HG03196 (cell line): ENCODE data around the gene LRRC56.
"Not testable (repeated sequence)": the region's sequence is repeated elsewhere in the genome, so short reads cannot be mapped to it uniquely, and the experiment has no call there.

ENCODE experiments used
- ATAC-seq: cut with Tn5 transposase; IDR thresholded peaks from one replicate; pipeline ENCODE4 v1.9.1; 2021; ENCODE audit not compliant: unreplicated experiment

The LRRC56 gene

GRCh38 chr11:573146-573759 lies 35.9 kb downstream of the LRRC56 start:
- no peak for ATAC-seq

DNA sequence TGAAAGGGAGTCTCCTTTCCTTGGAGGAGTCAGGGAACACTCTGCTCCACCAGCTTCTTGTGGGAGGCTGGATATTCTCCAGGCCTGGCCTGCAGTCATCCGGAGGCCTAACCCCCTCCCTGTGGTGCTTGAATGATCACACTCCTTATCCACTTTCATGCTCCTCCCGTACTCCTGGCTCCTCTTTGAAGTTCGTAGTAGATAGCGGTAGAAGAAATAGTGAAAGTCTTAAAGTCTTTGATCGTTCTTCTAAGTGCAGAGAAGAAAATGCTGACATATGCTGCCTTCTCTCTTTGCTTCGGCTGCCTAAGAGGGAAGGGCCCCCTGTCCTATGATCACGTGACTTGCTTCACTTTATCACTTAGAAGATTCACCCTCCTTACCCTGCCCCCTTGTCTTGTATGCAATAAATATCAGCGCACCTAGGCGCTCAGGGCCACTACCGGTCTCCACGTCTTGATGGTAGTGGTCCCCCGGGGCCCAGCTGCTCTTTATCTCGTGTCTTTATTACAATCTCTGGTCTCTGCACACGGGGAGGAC lies 36.8 kb downstream of the LRRC56 start:
- not testable (repeated sequence) for ATAC-seq

GRCh38 chr11:574632-575312 lies 37.4 kb downstream of the LRRC56 start:
- ATAC-seq, result no peak

GRCh38 chr11:575313-575995 lies 38.1 kb downstream of the LRRC56 start:
- peak; percentile 48 for ATAC-seq

- ATAC-seq, result peak; percentile 71
Measured at GRCh38 chr11:575996-576768, 38.9 kb downstream of the LRRC56 start, which contains the start of gene PHRF1. PHRF1 (plus strand) TSS chr11:576470; CDS start chr11:581513, 5,043 bp downstream.

- ATAC-seq, result no peak
Measured at GRCh38 chr11:576811-577610, 39.7 kb downstream of the LRRC56 start.

DNA sequence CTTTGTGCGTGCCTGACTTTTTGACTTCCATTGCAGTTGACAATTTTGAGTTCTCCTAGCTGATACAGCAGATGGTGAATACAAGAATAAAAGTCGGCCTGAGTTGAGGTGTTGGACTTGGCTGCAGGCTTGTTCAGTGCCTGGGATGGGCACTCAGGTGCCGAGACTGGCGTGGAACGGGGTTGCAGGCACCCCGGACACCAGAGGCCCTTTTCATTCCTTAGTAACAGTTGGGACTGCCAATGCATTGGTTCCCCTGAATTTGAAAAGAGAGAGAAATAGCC lies 40.2 kb downstream of the LRRC56 start:
- no peak for ATAC-seq

DNA sequence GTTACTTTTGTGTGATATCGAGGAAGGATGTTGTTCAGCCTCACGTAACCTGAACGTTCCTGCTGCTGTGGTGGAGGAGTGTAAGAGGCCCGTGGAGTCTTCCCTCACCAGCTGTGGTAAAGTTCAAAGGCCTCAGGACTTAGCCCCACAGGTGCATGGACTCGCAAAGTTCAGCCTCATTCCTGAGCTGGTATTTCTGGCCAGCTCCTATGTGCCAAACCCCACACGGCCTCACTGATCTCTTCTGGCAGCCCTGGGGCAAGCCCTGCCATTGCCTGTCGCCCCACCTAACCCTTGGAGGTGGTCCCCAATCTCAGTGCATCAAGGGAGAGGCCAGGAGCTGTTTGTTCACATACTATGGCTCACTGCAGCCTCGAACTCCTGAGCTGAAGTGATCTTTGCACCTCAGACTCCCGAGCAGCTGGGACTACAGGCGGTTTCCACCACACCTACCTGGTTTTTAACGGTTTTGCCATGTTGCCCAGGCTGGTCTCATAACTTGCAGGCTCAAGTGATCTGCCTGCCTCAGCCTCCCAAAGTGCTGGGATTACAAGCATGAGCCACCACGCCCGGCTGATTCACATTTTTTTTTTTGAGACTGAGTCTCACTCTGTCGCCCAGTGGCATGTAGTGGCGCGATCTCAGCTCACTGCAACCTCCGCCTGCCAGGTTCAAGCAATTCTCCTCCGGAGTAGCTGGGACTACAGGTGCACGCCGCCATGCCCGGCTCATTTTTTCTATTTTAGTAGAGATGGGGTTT lies 41.1 kb downstream of the LRRC56 start:
- no peak for ATAC-seq

DNA sequence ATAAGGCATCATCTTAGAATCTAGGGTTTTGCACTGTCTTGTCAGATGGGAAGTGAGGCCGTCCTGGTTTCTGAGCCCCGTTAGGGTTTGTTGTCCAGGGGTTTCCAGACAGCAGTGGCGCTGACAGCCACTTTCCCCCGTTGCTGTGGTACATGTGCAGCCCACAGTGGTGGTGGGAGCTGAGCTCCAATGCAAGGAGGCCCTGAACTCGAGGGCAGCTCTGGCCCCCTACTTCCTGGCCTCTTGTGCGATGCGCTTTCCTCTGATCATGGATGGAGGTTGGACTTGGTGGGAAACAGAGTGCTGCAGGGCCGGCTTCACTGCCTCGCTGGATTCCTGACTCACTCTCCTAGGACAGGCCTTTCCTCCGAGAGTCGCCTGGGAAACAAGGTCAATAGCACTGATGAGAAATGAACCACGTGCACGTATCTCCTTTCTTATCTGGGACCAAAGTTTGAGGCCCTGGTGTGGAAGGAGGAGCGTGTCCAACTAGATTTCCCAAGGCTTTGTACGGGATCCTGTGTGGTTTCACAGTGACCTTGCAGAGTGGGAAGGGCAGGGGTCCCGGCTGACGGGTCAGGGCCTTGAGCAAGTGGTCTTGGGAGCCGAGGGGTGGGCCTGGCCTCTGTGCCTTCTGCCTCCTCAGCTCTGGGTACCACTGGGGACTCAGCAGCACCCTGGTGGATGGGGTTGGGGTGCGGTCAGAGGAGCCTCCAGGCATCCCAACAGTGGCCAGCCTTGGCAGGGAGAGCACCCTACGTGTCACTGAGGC lies 42.7 kb downstream of the LRRC56 start:
- ATAC-seq, result no peak

DNA sequence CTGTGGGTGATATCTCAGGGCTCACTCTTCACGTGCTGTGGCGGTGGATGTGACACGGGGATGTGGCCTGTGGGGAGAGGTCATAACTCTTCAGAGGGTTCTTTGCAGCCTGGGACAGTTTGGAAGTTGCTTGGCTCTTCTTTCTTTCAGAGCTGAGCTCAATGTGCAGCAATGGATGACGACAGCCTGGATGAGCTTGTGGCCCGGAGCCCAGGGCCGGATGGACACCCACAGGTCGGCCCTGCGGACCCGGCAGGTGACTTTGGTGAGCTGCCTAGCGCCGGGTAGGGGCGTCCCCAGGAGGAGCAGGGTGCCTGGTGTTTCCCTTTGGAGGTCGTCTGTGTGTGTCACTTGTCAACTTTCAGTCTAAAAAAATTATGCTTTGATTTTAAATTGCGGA lies 44.0 kb downstream of the LRRC56 start:
- no peak for ATAC-seq

DNA sequence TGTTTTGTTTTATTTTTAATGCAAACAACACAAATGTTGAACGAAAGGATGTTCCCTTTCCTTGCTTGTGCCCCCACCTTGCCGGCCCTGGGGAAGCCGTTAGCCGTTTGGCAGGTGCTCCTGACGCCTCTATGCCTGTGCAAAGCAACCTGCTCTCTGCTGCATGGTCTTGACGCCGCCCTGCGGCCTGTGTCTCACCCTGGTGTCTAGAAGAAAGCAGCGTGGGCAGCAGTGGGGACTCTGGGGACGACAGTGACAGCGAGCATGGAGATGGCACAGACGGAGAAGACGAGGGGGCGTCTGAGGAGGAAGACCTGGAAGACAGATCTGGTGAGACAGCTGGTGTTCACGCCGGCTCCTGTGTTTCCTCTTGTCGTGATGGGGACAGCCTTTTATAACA lies 44.4 kb downstream of the LRRC56 start:
- no peak for ATAC-seq

GRCh38 chr11:584287-584686 lies 47.0 kb downstream of the LRRC56 start:
- ATAC-seq, result no peak

- no peak for ATAC-seq
Measured at GRCh38 chr11:586376-587316, 49.3 kb downstream of the LRRC56 start.

- ATAC-seq, result no peak
Measured at GRCh38 chr11:587546-587945, 50.2 kb downstream of the LRRC56 start.

DNA sequence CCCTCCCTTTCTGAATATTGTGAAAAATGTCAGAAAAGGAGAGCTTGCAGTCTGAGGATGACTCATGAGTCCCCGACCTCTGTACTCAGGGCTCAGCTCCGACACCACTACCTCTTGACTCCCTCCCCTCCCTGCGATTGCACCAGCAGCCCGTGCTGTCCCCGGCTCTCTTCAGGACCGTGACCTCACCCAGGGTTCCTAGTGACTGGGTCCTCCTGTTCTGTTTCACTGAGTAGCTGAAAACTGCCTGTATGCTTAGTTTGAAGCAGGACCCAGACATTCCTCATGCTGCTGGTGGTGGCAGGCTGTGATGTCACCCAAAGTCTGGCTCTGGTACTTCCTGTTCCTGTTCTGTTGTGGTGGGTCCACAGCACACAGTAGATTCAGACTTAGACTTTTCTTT lies 50.7 kb downstream of the LRRC56 start:
- ATAC-seq, result no peak

DNA sequence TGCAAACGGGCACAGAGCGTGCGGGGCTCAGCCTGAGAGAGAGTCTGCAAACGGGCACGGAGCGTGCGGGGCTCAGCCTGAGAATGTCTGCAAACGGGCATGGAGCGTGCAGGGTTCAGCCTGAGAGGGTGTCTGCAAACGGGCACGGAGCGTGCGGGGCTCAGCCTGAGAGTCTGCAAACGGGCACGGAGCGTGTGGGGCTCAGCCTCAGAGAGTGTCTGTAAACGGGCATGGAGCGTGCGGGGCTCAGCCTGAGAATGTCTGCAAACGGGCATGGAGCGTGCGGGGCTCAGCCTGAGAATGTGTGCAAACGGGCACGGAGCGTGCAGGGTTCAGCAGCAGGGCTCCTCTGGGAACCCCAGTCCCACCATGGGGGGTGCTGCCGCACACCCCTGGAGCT lies 52.5 kb downstream of the LRRC56 start:
- no peak for ATAC-seq

GRCh38 chr11:590997-591396 lies 53.7 kb downstream of the LRRC56 start:
- ATAC-seq, result no peak

GRCh38 chr11:592501-592900 lies 55.2 kb downstream of the LRRC56 start:
- ATAC-seq, result no peak
